Measurements from ENCODE around the gene LRRC75A.
"Not testable (repeated sequence)": the region's sequence is repeated elsewhere in the genome, so short reads cannot be mapped to it uniquely, and the experiment has no call there.

Gene LRRC75A, protein sequence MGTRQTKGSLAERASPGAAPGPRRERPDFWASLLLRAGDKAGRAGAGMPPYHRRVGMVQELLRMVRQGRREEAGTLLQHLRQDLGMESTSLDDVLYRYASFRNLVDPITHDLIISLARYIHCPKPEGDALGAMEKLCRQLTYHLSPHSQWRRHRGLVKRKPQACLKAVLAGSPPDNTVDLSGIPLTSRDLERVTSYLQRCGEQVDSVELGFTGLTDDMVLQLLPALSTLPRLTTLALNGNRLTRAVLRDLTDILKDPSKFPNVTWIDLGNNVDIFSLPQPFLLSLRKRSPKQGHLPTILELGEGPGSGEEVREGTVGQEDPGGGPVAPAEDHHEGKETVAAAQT

DNA sequence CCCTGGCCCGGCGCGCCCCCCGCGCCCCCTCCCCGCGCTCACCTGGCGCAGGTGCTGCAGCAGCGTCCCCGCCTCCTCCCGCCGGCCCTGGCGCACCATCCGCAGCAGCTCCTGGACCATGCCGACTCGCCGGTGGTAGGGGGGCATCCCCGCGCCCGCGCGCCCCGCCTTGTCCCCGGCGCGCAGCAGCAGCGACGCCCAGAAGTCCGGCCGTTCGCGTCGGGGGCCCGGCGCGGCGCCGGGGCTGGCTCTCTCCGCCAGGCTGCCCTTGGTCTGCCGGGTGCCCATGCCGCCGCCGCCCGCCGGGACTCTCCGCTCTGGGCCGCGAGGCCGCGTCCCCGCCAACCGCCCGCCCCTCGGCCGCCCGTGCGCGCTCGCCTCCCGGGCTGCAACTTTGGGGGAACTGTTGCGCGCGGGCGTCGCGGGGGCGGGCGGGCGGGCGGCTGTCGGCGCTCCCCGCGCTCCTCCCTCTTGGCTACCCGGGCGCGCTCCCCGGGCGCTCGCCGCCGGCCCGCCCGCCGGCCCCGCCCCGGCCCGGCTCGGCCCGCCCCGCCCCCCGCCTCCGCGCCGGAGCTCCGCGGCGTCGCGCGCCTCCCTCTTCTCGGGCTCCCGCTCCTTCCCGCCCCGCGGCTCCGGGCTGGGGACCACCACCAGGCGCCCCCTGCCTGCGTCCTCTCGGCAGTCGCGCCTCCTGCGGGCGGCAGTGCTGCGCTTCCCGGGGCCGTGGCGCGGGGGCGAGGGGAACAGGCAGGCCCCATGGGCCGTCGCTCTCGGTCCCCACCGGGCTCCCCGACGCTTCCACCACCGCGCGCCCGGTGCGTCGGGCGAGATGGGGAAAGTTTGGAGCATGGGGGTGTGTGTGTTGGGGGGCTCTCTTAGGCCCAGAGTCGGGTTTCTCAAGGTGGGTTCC is at the start of gene LRRC75A:
Gene LRRC75A, minus strand, starts transcription at position 491 of the 910 bp plus-strand sequence. Its CDS starts 203 bp downstream, at position 288.
- peak; percentile 57 for DNase-seq

DNA sequence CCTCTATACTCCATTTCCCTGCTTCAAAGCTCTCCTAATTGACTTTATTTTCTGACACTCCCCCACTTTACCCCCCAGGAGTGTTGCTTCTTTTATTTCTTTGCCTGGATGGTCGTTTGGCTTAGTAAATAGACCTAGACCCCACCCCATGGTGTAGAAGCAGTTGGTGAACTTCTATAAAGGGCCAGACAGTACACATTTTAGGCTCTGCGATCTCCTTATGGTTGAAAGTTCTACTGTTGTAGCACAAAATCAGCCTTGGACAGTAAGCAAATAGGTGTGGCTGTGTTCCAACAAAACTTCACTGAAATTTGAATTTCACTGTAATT is 45.1 kb upstream of the LRRC75A start:
- DNase-seq = no peak

DNA sequence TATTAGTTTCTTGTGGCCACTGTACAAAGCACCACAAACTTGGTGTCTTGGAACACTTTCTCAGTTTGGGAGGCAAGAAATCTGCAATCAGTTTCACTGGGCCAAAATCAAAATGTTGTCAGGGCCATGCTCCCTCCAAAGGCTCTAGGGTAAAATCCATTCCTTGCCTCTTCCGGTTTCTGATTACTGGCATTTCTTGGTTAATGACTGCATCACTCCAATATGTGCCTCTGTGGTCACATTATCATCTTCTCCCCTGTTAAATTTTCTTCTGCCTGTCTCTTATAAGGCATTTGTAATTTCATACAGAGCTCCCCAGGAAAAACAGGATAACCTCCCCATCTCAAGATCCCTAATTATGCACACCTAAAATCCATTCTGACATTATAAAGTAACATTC is 42.2 kb upstream of the LRRC75A start:
- DNase-seq = no peak

DNA sequence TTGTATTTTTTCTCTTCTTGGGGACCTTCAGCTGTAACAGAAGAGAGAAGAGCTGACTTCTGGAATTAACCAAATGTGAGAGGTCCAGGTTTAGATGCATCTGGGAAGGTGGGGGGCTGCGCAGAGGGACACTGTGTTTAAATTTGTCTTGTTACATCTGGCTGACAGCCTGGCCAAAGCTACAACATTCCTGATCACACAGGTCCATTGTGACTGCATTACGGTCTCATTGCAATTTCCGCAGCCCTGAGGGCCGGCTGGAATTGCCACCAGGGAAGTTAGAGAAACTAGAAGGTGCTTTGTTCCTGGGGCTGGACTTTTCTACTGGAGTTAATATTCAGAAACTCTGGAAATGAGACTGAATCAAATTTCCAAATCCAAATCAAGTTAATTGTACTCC is 37.9 kb upstream of the LRRC75A start:
- DNase-seq = no peak

DNA sequence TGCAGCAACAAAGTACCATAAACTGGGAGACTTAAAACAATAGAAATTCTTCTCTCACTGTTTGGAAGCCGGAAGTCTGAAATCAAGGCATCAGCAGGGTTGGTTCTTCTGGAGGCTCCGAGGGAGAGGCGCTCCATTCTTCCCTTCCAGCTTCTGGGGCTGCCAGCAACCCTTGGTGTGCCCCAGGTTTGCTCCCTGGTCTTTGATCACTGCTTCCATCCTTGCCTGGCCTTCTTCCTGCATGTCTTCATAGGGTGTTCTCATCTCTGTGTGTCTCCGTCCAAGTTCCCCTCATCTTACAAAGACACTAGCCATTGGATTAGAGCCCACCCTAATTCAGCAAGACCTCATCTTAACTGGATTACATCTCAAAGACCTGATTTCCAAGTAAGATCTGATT is 35.3 kb upstream of the LRRC75A start:
- no peak for DNase-seq

DNA sequence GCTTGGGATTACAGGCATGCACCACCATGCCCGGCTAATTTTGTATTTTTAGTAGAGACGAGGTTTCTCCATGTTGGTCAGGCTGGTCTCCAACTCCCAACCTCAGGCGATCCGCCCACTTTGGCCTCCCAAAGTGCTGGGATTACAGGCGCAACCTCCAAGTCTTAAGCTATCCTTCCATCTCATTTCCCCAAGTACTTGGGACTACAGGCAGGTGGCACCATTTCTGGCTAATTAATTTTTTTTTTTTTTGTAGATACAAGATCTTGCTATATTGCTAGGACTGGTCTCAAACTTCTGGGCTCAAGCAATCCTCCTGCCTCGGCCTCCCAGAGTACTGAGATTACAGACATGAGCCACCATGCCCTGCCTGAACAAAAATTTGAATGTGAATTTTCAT is 33.6 kb upstream of the LRRC75A start:
- DNase-seq = not testable (repeated sequence)

DNA sequence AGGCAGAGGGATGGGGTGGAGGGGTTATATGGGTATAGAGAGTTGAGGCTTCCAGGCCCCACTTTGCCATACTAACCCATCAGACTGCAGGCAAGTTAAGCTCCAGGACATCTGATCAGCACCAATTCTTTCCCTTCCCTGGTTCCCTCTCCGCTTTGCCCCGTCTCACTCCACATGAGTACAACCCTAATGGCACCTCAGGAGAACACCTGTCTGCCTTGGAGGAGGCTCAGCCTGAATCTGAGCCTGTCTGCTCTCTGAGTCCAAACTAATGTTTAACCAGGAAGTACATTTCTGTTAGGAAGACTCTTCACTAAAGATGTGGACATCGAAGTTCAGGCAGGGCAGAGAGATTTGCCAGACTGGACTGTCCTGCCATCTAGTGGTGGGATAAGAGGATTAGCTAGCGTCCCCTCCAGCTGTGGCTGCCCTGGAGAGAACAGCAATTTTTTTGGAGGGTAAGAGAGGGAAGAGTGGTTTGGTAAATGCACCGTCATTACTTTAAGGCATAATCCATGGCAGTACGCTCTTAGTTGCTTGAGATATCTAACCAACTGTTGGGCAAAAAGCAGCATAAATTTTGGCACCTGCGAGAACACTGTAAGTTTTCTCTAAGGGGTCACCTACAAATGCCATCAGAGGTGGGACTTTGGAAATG is 29.2 kb upstream of the LRRC75A start:
- peak; percentile 47 for DNase-seq

DNA sequence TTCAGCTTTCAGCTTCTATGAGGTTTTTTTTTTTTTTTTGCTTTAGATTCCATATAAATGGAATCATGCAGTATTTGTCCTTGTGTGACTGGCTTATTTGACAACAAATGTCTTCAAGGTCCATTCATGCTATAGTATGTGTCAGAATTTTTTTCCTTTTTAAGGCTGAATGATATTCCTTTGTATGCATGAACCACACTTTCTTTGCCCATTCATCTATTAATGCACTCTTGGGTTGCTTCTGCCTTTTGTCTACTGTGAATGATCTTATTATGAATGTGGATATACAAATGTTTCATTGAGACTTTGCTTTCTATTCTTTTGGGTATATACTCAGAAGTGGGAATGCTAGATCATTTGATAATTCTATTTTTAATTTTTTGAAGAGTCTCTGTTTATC is 27.0 kb upstream of the LRRC75A start:
- no peak for DNase-seq

DNA sequence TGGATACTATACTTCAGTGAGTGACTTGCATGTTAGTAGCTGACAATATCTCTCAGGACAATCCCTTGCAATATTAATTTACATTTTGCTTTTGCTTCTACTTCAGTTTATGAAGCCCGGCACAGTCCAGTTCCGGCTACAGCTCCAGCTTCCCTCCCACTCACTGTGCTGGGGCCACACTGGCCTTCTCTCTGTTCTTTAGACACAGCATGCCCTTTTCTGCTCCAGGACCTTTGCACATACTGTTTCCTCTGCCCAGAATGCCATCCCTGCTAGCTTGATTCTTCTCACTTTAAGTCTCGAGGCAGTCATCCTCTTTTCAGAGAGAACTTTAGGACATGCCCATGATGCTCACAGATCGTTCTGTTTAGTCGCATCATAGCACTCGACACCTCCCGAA is 25.5 kb upstream of the LRRC75A start:
- no peak for DNase-seq

DNA sequence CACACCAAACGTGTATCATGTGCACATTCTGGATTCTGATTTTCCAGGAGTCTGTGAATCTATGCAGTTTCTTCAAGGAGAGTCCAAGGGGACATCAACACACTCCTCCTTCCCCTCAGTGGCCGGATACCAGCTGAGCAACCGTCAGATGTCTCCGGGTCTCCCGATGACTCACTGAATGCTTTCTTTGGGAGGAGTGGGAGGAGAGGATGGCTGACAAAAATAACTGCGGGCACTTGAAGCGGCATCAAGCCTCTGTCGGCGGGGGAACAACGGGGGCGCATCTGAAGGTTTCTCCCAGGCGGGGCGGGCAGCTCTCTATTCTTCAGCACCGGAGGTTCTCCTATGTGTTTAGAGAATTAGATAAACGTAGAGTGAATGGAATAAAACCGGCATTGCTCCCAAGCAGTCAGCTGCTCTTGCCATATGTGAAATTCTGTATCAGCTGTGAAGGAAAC is 24.6 kb upstream of the LRRC75A start:
- DNase-seq = no peak

DNA sequence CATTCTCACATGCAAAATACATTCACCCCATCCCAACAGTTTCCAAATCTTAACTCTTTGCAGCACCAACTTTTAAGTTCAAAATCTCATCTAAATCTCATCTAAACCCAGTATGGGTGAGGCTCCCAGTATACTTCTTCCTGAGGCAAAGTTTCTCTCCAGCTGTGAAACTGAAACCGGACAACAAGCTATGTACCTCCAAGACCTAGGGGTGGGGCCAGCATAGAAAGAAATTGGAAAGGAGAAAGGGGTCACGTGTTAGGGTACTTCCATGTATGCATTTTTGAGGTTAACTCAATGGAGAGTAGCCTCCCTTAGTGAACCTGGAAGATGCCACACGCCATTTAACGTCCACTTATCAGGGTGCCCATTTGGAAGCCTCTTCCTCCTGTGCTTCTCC is 23.9 kb upstream of the LRRC75A start:
- no peak for DNase-seq

DNA sequence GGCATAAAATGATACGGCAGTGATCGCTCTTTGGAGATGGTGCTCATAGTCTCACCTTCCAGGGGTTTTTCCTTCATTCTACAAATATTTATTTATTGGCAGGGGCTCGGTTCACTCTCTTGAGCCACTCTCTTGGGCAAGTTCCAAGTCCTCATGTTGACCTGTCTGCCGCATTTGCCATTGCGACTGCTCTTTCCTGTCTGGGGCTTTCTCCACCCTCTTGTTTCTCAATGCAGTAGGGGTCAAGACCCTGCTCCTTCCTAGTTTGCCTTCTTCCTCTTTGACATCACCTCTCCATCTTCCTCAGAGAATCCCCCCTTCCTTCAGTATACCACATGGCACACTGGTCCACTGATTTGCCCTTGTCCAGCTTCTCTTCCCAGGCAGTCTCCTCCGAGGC is 21.9 kb upstream of the LRRC75A start:
- DNase-seq = no peak

DNA sequence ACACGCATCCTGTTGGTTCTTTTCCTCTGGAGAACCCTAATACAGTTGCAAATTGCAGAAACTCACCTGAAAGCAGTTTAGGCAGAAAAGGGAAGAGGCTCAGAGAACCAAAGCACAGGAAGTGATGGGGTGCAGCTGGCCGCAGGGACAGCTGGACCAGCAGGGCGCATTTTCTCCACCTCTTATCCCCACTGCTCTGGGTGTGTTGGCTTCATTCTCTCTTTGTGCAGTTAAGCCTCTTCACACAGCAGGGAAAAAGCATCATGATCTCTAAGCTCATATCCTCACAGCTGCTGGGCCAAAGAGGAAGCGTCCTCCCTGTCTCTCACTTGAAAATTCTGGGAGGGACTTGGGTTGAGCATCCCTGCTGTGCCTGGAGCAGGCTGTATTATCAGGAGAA is 20.0 kb upstream of the LRRC75A start:
- DNase-seq = no peak

DNA sequence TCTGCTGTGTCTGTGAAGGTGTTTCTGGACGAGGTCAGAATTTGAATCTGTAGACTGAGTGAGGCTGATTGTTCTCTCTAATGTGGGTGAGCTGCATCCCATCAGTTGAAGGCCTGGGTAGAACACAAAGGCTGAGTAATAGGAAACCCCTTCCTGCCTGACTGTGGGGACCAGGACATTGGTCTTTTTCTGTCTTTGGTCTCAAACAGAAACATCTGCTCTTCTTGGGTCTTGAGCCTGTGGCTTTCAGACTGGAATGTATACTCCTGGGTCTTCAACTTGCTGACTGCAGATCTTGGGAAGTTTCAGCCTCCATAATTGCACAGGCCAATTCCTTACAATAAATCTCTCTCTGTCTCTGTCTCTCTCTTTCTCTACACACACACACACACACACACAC is 19.6 kb upstream of the LRRC75A start:
- DNase-seq = no peak

DNA sequence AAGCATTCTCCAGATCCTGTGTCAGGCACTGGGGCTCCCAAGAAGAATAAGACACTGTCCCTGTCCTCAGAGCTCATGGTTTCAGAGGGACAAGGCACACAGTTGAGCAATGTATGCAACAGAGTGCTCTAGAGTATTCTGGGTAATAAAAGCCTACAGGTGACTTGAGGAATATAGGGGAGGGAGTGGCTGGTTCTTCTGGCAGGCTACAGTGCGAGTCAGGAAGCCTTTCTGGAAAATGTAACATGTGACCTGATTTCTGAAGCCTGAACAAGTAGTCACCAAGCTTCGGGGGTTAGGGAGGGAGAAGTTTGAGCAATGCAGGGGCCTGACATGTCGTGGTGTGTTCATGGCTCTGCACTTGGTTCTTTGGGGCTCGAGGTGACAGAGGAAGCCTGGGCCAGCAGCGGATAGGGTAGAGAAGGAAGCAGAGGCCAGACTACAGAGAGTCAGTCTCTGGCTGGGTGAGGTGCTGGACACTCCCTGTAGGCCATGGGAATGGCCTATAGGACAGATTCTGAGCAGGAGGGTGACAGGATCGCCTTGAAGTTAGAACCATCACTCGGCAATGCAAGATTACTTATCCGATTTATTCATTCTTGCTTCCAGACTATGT is 16.0 kb upstream of the LRRC75A start:
- no peak for DNase-seq

DNA sequence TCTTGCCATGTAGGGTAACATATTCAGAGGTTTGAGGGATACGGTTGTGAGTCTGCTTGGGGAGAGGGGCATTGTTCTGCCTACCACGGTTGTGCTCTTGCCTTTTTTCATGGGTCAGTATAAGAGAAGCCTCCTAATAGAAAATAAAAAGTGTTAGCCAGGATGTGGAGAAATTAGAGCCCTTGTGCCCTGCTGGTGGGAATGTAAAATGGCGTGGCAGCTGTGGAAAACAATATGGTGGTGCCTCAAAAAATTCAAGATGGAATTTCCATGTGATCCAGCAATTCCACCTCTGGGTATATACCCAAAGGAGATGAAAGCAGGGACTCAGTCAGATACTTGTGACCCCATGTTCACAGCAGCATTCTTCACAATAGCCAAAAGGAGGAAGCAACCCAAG is 14.2 kb upstream of the LRRC75A start:
- no peak for DNase-seq

DNA sequence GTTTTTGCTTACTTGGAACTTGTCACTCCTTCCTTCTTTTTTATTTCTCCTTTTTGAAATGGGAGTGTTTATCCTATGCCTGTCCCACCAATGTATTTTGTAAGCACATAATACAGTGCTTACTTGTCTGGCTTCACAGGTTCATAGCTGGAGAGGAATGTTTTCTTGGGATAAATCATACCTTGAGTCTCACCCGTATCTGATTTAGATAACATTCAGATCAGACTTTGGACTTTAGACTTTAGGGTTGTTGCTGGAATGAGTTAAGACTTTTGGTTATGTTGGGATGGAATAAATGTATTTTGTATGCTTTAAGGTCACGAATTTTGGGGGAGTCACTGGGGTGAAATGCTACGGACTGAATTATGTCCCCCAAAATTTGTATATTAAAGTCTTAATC is 13.0 kb upstream of the LRRC75A start:
- no peak for DNase-seq

DNA sequence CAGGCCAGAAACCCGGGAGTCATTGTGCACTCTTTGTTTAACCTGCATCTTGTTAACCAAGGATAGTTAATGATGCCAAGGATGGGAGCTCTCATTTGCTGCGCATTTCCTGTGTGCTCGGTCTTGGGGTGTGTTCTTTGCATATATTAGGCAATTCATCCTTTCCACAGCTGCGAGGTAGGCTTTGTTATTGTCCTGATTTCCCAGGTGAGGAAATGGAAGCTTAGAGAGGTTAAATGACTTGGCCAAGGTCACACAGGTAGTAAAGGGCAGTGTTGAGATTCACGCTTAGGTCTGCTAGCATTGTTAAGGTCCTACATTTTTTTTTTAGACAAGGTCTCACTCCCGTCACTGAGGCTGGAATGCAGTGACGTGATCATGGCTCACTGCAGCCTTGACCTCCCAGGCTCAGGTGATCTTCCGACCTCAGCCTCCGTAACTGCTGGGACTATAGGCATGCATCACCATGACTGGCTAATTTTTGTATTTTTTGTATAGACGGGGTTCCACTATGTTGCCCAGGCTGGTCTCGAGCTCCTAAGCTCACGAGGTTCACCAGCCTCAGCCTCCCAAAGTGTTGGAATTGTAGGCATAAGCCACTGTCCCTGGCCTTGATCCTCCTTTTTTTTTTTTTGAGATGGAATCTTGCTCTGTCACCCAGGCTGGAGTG is 5.0 kb upstream of the LRRC75A start:
- no peak for DNase-seq

DNA sequence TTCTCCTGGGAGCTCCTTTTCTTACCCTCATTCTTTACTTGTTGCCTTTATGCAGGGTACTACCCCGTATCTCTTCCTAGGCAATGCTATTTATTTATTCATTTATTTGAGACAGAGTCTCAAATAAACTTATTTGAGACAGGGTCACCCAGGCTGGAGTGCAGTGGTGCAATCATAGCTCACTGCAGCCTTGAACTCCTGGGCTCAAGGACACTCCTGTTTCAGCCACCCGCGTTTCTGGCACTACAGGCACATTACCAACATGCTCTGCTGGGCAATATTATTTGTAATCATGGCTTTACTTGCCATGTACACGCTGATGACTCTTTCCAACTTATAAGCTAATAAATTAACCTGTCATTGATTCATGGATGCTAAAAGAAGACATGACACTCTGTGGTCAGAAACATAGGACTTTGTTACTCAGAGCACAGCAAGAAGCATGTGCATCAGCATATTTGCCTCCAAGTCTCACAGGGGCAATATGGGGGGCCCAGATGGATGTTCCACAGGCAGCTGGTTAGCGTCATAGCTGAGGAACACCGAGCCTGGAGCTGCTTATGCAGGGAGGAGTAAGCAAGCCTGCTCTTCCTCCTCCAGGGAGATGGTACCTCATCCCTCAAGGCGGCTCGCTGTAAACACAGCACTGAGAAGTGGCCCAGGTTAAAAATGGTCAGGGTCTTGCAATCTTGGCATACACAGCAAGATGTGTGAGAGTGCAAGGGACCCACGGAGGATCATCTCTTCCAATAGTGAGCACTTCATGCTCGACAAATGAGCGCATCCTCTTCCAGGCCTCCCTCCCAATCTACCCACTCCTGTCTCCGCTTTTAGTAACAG is 4.2 kb upstream of the LRRC75A start:
- no peak for DNase-seq

DNA sequence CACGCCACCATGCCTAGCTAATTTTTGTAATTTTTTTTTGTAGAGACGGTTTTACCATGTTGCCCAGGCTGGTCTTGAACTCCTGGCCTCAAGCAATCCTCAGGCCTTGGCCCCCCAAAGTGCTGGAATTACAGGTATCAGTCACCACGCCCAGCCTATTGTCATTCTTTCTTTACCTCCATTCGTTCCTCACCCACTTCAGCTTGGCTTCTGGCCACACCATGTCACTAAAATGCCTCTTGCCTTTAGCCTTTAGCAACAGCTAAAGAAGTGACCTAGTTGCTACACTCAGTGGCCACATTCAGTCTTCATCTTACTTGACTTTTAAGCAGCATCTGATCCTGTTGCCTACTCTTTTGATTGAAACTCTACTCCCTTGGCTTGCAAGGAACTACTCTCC is 3.6 kb upstream of the LRRC75A start:
- DNase-seq = no peak

DNA sequence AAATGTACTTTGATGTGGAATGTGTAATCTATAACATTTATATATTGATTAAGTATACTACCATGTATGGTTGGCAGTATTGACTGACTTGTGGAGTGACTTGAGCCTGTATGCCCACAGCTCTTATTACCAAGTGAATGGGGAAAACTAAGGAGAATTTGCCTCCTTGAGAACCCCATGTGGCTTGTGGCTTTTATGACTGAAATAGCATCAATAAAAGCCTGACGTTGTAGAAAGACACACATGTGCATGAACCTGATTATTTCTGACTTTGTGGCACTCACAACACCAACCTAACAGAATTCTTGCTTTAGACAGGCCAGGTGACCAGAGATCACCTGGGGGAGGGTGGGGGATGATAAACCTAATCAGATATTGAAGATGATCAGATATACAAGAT is 2.1 kb upstream of the LRRC75A start:
- no peak for DNase-seq

DNA sequence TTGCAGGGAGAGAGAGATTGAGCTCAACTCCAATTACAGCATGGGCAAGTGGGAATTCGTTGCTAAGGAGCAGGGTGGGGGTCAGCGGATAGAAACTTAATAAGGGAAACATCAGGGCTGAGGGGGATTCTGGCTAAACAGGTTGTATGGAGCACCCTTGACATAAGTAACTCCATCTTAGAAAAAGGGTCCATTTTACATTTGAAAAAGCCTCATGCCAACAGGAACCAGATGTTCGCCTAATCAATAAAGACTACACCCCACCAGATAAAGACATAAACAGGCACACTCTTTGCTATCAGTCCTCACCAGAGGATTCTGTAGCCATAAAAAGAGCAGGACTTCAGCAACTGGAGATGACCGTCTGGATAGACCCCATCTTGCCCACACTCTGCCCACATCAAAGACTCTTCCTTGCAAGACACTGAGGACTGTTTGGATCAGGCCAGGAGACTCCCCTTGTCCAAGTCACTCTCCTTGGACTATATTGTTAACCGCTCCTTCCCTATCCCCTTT is 1.6 kb upstream of the LRRC75A start:
- DNase-seq = no peak

Measured in stimulated activated CD4-positive, alpha-beta T cell treated with anti-CD3 and anti-CD28 coated beads, Interleukin-12 subunit alpha, Interleukin-12 subunit beta, amount 100 ng/mL, for 4 hours (primary cell).